Chondrocyte (in vitro differentiated cells): Measurements from ENCODE around the gene SLC6A7. TPM values are rescaled to one million over a fixed set of nuclear protein-coding genes. Genes with fewer than 3 reads are reported as not detected.
"Not testable (repeated sequence)": the region's sequence is repeated elsewhere in the genome, so short reads cannot be mapped to it uniquely, and the experiment has no call there.

Experiments
- DNase-seq: peaks from one replicate; pipeline ENCODE4 v3.0.0; 2021; ENCODE audit warnings: mixed read lengths, low spot score
- H3K27ac Mint-ChIP-seq: one replicate; pipeline ENCODE4 v1.8.0; 2021; ENCODE audit warnings: mild to moderate bottlenecking, moderate library complexity, mixed read lengths; ENCODE audit not compliant: unreplicated experiment
- H3K27me3 Mint-ChIP-seq: 2 replicates; pipeline ENCODE4 v1.8.0; 2021; ENCODE audit warnings: low read depth, mixed read lengths
- H3K36me3 Mint-ChIP-seq: 2 replicates; pipeline ENCODE4 v1.8.0; 2021; ENCODE audit warnings: low read depth, mixed read lengths
- H3K4me1 Mint-ChIP-seq: 2 replicates; pipeline ENCODE4 v1.8.0; 2021; ENCODE audit warnings: low read depth, mild to moderate bottlenecking, mixed read lengths
- H3K4me3 Mint-ChIP-seq: one replicate; pipeline ENCODE4 v1.8.0; 2021; ENCODE audit warnings: mild to moderate bottlenecking, moderate library complexity, mixed read lengths; ENCODE audit not compliant: unreplicated experiment
- H3K9me3 Mint-ChIP-seq: 2 replicates; pipeline ENCODE4 v1.8.0; 2021; ENCODE audit warnings: low read depth, mixed read lengths
- CTCF ChIP-seq: fragments of 200-600 bp; sonication (generic); IDR thresholded peaks from 2 replicates; pipeline ENCODE4 v1.5.0; 2021; ENCODE audit warnings: antibody characterized with exemption, mild to moderate bottlenecking, moderate library complexity
- total RNA-seq: library from RNA; stranded (reverse); gene quantifications from 3 replicates; pipeline ENCODE4 v1.2.1, GENCODE V29; 2021

The SLC6A7 gene
- total RNA-seq, 1 donor from 2014 or later: not detected

GRCh38 chr5:150247726-150248125 is 57.9 kb downstream of the SLC6A7 start:
- Mint-ChIP-seq H3K36me3 (peaks cover 2% of the 10 kb centered on the region), H3K27ac (no peak overlapping the region), H3K9me3 (no peaks in the 10 kb centered on the region), H3K4me1 (peaks cover 7% of the 10 kb centered on the region), H3K27me3 (peaks cover 3% of the 10 kb centered on the region), H3K4me3 (no peak overlapping the region)
- DNase-seq: peak; percentile 74
- no peak for TF ChIP-seq CTCF

GRCh38 chr5:150248493-150248892 is 58.6 kb downstream of the SLC6A7 start:
- H3K27me3 Mint-ChIP-seq, H3K4me1 Mint-ChIP-seq, H3K36me3 Mint-ChIP-seq, H3K27ac Mint-ChIP-seq, H3K4me3 Mint-ChIP-seq, H3K9me3 Mint-ChIP-seq, DNase-seq: not testable (repeated sequence)

- no peak for DNase-seq
- H3K27me3 Mint-ChIP-seq: no peaks in the 10 kb centered on the region
- H3K27ac Mint-ChIP-seq: no peak overlapping the region
- H3K4me3 Mint-ChIP-seq: no peak overlapping the region
- H3K4me1 Mint-ChIP-seq: peaks cover 7% of the 10 kb centered on the region
- no peak for TF ChIP-seq CTCF
- H3K36me3 Mint-ChIP-seq: no peaks in the 10 kb centered on the region
- H3K9me3 Mint-ChIP-seq: no peaks in the 10 kb centered on the region
These were observed 59.1 kb downstream of the SLC6A7 start for GRCh38 chr5:150248946-150249345.

GRCh38 chr5:150249744-150250143 is 59.9 kb downstream of the SLC6A7 start:
- peaks cover 7% of the 10 kb centered on the region for H3K4me1 Mint-ChIP-seq
- no peaks in the 10 kb centered on the region for H3K36me3 Mint-ChIP-seq
- H3K9me3 Mint-ChIP-seq: no peaks in the 10 kb centered on the region
- no peak for DNase-seq
- H3K27me3 Mint-ChIP-seq: no peaks in the 10 kb centered on the region
- H3K27ac Mint-ChIP-seq: no peak overlapping the region
- no peak for TF ChIP-seq CTCF
- H3K4me3 Mint-ChIP-seq: no peak overlapping the region

- Mint-ChIP-seq H3K4me1 (no peaks in the 10 kb centered on the region), H3K9me3 (no peaks in the 10 kb centered on the region), H3K36me3 (no peaks in the 10 kb centered on the region)
These were observed 61.6 kb downstream of the SLC6A7 start for GRCh38 chr5:150251504-150251903.

More at GRCh38 chr5:150251504-150251903, 61.6 kb downstream of the SLC6A7 start:
- Mint-ChIP-seq H3K27ac (no peak overlapping the region), H3K27me3 (no peaks in the 10 kb centered on the region), H3K4me3 (no peak overlapping the region)
- no peak for TF ChIP-seq CTCF
- DNase-seq: peak; percentile 61
